Measurements from ENCODE around the gene NOL9. TPM values are rescaled to one million over a fixed set of nuclear protein-coding genes. Genes with fewer than 3 reads are reported as not detected.
"Not testable (repeated sequence)": the region's sequence is repeated elsewhere in the genome, so short reads cannot be mapped to it uniquely, and the experiment has no call there.

Gene NOL9
- total RNA-seq, 1 experiment from 2014 or later = 49.2 TPM

GRCh38 chr1:6601923-6602668 is 47.8 kb upstream of the NOL9 start:
- TF ChIP-seq, protein P1, sequence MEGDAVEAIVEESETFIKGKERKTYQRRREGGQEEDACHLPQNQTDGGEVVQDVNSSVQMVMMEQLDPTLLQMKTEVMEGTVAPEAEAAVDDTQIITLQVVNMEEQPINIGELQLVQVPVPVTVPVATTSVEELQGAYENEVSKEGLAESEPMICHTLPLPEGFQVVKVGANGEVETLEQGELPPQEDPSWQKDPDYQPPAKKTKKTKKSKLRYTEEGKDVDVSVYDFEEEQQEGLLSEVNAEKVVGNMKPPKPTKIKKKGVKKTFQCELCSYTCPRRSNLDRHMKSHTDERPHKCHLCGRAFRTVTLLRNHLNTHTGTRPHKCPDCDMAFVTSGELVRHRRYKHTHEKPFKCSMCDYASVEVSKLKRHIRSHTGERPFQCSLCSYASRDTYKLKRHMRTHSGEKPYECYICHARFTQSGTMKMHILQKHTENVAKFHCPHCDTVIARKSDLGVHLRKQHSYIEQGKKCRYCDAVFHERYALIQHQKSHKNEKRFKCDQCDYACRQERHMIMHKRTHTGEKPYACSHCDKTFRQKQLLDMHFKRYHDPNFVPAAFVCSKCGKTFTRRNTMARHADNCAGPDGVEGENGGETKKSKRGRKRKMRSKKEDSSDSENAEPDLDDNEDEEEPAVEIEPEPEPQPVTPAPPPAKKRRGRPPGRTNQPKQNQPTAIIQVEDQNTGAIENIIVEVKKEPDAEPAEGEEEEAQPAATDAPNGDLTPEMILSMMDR (IDR thresholded peaks at IDR 0.05; ENCODE audit: unreplicated experiment) = no peak
- no peak for DNase-seq (ENCODE audit: unreplicated experiment)
- Mint-ChIP-seq H3K9me3 (ENCODE audit: unreplicated experiment) (no peaks in the 10 kb centered on the region), H3K4me1 (ENCODE audit: insufficient read depth, unreplicated experiment) (peaks cover 17% of the 10 kb centered on the region), H3K27me3 (ENCODE audit: insufficient read depth, unreplicated experiment) (no peaks in the 10 kb centered on the region), H3K27ac (ENCODE audit: low read depth, unreplicated experiment) (peak overlapping the region; percentile 99), H3K4me3 (ENCODE audit: unreplicated experiment) (peak overlapping the region; percentile 99), H3K36me3 (ENCODE audit: insufficient read depth, unreplicated experiment) (peaks cover 38% of the 10 kb centered on the region)
- POLR2A ChIA-PET = interaction anchor here (0.5 to 7.4 kb wide), 17 partner anchors 9 to 592 kb away, joined by 3 to 103 read pairs (median 8); partner anchors contain the start of genes CAMTA1, NOL9, PHF13 and PLEKHG5
- intact Hi-C loops (cut with micrococcal nuclease) = loop anchor here (1.0 kb wide), 1 partner anchor 22 kb away; no protein-coding TSS in a partner anchor
- CTCF ChIA-PET = interaction anchor here (0.9 to 3.0 kb wide), 4 partner anchors 8 to 211 kb away, joined by 3 to 10 read pairs (median 4); no protein-coding TSS in a partner anchor
- BruUV-seq (replicated peaks) = no TSS peak

DNA sequence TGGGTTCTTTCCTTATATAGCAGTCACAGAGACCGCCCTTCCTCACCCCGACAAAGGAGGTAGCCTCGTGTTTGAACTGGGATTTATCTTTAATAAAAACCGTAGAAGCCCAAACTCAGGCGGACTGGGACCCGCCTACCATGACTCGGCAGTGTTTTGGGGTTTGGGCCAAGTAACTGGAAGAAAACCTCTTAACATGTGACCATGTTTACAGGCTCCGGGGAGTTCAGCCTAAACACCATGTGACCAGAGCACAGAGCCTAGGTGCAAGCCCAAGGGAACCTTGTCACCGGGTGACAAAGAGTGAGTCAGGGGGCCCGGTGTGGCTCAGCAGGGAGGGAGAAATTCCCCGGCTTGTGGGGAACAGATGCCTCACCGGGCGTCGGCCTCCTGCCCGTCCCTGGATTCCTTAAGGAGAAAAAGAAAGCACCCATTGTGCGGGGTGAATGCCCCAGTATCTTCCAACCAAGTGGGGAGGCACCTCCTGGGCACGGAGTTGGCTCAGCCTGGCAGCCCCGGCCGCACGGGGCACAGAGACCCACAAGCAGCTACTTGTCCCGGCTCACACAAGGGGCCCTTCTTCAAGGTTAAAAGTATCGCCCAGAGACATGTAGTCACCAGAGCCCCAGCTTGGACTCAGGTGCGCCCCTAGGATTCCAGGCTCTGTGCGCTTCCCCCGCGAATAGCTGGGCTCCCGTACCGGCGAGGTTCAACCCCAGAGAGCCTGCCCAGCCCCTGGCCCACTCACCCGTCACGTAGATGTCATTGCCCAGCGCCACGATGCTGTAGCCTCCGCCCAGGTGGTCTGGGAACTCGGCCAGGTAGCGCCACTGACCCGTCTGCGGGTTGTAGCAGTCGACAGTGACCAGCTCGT is 47.0 kb upstream of the NOL9 start:
- TF ChIP-seq, protein P1 (IDR thresholded peaks at IDR 0.05; ENCODE audit: unreplicated experiment) = no peak
- peak; percentile 97 for DNase-seq (ENCODE audit: unreplicated experiment)
- Mint-ChIP-seq H3K4me3 (ENCODE audit: unreplicated experiment) (peak overlapping the region; percentile 99), H3K9me3 (ENCODE audit: unreplicated experiment) (no peaks in the 10 kb centered on the region), H3K27me3 (ENCODE audit: insufficient read depth, unreplicated experiment) (no peaks in the 10 kb centered on the region), H3K27ac (ENCODE audit: low read depth, unreplicated experiment) (peak overlapping the region; percentile 99), H3K36me3 (ENCODE audit: insufficient read depth, unreplicated experiment) (peaks cover 47% of the 10 kb centered on the region), H3K4me1 (ENCODE audit: insufficient read depth, unreplicated experiment) (peaks cover 17% of the 10 kb centered on the region)
- BruUV-seq (replicated peaks) = TSS peak; percentile 74
- intact Hi-C loops (cut with micrococcal nuclease) = loop anchor here (1.0 kb wide), 1 partner anchor 21 kb away; no protein-coding TSS in a partner anchor
- POLR2A ChIA-PET = interaction anchor here (0.5 to 7.4 kb wide), 24 partner anchors 9 to 591 kb away, joined by 3 to 103 read pairs (median 6); partner anchors contain the start of genes CAMTA1, NOL9, PHF13 and PLEKHG5
- CTCF ChIA-PET = interaction anchor here (0.6 to 3.0 kb wide), 6 partner anchors 9 to 211 kb away, joined by 3 to 10 read pairs (median 3); no protein-coding TSS in a partner anchor

DNA sequence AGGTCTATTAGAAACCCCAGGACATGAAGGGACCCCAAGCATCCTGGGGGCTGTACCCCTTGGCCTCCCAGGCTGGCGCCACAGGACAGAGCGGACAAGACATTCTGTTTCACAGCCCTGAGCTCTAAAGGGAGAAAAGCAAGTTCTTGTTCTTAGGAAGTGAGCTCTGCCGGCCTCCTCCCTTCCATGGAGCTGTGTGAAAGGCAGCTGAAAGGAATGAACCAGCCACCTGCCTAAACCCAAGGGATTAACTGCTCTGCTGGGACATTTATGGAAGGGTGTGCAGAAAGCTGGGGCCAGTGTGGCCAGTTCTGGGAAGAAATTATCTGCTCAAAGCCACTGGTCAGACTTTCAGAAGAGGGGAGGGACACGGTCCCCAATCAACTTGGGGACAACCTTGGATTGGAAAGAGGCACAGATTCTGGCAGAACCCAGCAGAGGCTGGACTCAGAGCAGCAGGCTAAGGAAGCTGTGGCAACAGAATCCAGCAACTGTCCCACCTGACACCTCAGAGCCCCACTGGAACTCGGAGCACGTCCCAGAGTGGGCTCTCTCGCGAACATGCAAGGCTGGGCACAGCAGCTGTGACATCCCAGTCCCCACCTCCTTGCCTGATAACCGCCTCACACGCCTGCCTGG is 46.2 kb upstream of the NOL9 start:
- TF ChIP-seq, protein P1 (IDR thresholded peaks at IDR 0.05; ENCODE audit: unreplicated experiment) = no peak
- ChIA-PET CTCF (interaction anchor here (0.5 to 3.0 kb wide), 12 partner anchors 9 to 114 kb away, joined by 3 to 10 read pairs (median 4); partner anchors contain the start of gene TAS1R1), POLR2A (interaction anchor here (0.7 to 7.4 kb wide), 20 partner anchors 10 to 251 kb away, joined by 3 to 103 read pairs (median 4); partner anchors contain the start of genes NOL9, PHF13, PLEKHG5 and TAS1R1)
- Mint-ChIP-seq H3K4me1 (ENCODE audit: insufficient read depth, unreplicated experiment) (peaks cover 17% of the 10 kb centered on the region), H3K27me3 (ENCODE audit: insufficient read depth, unreplicated experiment) (no peaks in the 10 kb centered on the region), H3K27ac (ENCODE audit: low read depth, unreplicated experiment) (peak overlapping the region; percentile 99), H3K4me3 (ENCODE audit: unreplicated experiment) (peak overlapping the region; percentile 99), H3K36me3 (ENCODE audit: insufficient read depth, unreplicated experiment) (peaks cover 53% of the 10 kb centered on the region), H3K9me3 (ENCODE audit: unreplicated experiment) (no peaks in the 10 kb centered on the region)
- BruUV-seq (replicated peaks) = TSS peak; percentile 51
- DNase-seq (ENCODE audit: unreplicated experiment) = peak; percentile 38
- intact Hi-C loops (cut with micrococcal nuclease) = loop anchor here (1.0 kb wide), 2 partner anchors 20 to 46 kb away; partner anchors contain the start of gene NOL9

DNA sequence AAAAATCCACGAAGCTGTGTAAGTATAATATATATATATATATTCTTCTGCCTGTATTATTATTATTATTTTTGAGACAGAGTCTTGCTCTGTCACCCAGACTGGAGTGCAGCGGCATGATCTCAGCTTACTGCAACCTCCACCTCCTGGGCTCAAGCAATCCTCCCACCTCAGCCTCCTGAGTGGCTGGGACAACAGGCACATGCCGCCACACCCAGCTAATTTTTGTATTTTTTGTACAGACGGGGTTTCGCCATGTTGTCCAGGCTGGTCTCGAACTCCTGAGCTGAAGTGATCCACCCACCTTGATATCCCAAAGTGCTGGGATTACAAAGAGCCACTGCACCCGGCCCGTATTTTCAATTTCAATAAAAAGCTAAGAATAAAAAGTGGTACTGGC is 45.7 kb upstream of the NOL9 start:
- not testable (repeated sequence) for BruUV-seq (replicated peaks); DNase-seq (ENCODE audit: unreplicated experiment); H3K9me3 Mint-ChIP-seq (ENCODE audit: unreplicated experiment); H3K27me3 Mint-ChIP-seq (ENCODE audit: insufficient read depth, unreplicated experiment)
- Mint-ChIP-seq H3K4me3 (ENCODE audit: unreplicated experiment) (peak overlapping the region; percentile 99), H3K4me1 (ENCODE audit: insufficient read depth, unreplicated experiment) (peaks cover 17% of the 10 kb centered on the region), H3K27ac (ENCODE audit: low read depth, unreplicated experiment) (peak overlapping the region; percentile 99), H3K36me3 (ENCODE audit: insufficient read depth, unreplicated experiment) (peaks cover 57% of the 10 kb centered on the region)
- intact Hi-C loops (cut with micrococcal nuclease) = loop anchor here (1.0 kb wide), 1 partner anchor 46 kb away; the partner anchor contains the start of gene NOL9
- CTCF ChIA-PET = interaction anchor here (0.6 to 3.0 kb wide), 10 partner anchors 10 to 114 kb away, joined by 3 to 10 read pairs (median 4); partner anchors contain the start of gene TAS1R1
- POLR2A ChIA-PET = interaction anchor here (0.8 to 7.4 kb wide), 17 partner anchors 11 to 186 kb away, joined by 3 to 103 read pairs (median 6); partner anchors contain the start of genes NOL9, PHF13, PLEKHG5 and TAS1R1
